B cell (primary cell): ENCODE measurements around the gene NAMPT.

Source experiments
- EZH2 ChIP-seq: IDR thresholded peaks from 2 replicates; pipeline ENCODE4 v1.6.1; 2012; ENCODE audit warnings: borderline replicate concordance, low read depth, mild to moderate bottlenecking, moderate library complexity, low read length; ENCODE audit not compliant: insufficient read depth, poor library complexity, severe bottlenecking
- TF ChIP-seq, protein P1 (sequence below): fragments of 200-600 bp; IDR thresholded peaks from one replicate; pipeline ENCODE4 v1.8.0; 2022; ENCODE audit warnings: antibody characterized with exemption, mild to moderate bottlenecking

DNA sequence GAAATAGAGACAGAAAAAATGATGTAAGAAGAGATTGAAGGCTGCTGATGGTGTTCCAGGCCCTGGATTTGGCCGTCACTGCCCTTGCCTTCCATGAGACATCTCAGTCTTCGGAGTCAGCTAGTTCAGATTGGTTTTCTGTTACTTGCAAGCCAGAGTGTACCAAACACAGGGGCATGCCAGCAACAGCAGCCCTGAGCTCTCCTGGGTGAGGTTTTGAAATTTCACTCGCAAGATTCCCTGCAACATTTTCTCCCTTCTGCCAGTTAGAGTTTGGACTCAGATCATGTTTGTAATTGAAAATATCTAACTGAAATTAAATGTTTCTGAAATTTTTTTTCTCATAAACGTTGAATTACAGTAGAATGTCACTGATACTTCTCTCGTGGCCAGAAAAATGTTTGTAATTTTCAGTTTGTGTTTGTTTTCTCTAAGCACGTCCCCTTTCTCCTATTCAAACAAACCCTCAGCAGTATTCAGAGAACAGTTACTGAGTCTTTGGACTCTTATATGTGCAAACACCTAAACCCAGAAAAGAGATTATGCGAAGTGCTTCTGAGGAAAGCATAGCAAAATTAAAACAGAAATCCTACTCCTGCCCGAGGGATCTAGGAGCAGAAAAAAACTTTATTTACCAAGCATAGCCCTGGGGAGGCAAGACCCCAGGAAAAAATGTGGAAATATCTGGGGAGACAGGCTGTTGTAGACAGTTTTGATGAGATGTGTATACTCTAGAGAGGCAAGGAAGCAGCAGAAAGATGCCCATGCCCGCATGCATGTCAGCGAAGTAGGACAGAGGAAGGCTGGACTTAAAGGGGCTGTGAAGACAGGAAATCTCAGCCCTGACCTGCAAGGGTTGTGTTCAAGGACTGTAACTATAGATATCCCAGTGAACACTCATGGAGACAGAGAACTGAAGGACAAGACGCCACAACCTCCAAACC, 43.0 kb upstream of the NAMPT start:
- TF ChIP-seq, protein P1, sequence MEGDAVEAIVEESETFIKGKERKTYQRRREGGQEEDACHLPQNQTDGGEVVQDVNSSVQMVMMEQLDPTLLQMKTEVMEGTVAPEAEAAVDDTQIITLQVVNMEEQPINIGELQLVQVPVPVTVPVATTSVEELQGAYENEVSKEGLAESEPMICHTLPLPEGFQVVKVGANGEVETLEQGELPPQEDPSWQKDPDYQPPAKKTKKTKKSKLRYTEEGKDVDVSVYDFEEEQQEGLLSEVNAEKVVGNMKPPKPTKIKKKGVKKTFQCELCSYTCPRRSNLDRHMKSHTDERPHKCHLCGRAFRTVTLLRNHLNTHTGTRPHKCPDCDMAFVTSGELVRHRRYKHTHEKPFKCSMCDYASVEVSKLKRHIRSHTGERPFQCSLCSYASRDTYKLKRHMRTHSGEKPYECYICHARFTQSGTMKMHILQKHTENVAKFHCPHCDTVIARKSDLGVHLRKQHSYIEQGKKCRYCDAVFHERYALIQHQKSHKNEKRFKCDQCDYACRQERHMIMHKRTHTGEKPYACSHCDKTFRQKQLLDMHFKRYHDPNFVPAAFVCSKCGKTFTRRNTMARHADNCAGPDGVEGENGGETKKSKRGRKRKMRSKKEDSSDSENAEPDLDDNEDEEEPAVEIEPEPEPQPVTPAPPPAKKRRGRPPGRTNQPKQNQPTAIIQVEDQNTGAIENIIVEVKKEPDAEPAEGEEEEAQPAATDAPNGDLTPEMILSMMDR, result no peak
- TF ChIP-seq EZH2, result no peak
